DMS 273 treated with DMSO at 0.1 percent for 48 hours (cell line): ENCODE data around the gene RNF151.
"Not testable (repeated sequence)": the region's sequence is repeated elsewhere in the genome, so short reads cannot be mapped to it uniquely, and the experiment has no call there.

Experiments
- DNase-seq: peaks from one replicate; lab custom pipeline; 2025; lab: John Stamatoyannopoulos, UW

Gene RNF151

GRCh38 chr16:1938910-1939309 lies 27.7 kb upstream of the RNF151 start:
- DNase-seq: no peak

- not testable (repeated sequence) for DNase-seq
Measured at GRCh38 chr16:1939833-1940232, 26.8 kb upstream of the RNF151 start.

- no peak for DNase-seq
Measured at GRCh38 chr16:1940273-1941161, 26.1 kb upstream of the RNF151 start.

- no peak for DNase-seq
Measured at GRCh38 chr16:1941162-1942046, 25.3 kb upstream of the RNF151 start.

GRCh38 chr16:1942047-1942809 lies 24.4 kb upstream of the RNF151 start:
- DNase-seq: no peak

- peak; percentile 94 for DNase-seq
Measured at GRCh38 chr16:1942810-1943726, 23.6 kb upstream of the RNF151 start, which contains the start of gene MSRB1. Gene MSRB1, minus strand, starts transcription at chr16:1943199. Its CDS starts 43 bp downstream, at chr16:1943156.

GRCh38 chr16:1944612-1945199 lies 21.9 kb upstream of the RNF151 start:
- no peak for DNase-seq

- no peak for DNase-seq
Measured at GRCh38 chr16:1945559-1946391, 20.9 kb upstream of the RNF151 start.

GRCh38 chr16:1946495-1947368 lies 19.9 kb upstream of the RNF151 start:
- DNase-seq: no peak

GRCh38 chr16:1947369-1947670 lies 19.3 kb upstream of the RNF151 start:
- DNase-seq: no peak

GRCh38 chr16:1949507-1949906 lies 17.1 kb upstream of the RNF151 start:
- no peak for DNase-seq

- DNase-seq: no peak
Measured at GRCh38 chr16:1950047-1950446, 16.6 kb upstream of the RNF151 start.

GRCh38 chr16:1950559-1950958 lies 16.1 kb upstream of the RNF151 start:
- no peak for DNase-seq

GRCh38 chr16:1953734-1954133 lies 12.9 kb upstream of the RNF151 start:
- no peak for DNase-seq

- not testable (repeated sequence) for DNase-seq
Measured at GRCh38 chr16:1957434-1958142, 9.1 kb upstream of the RNF151 start.

- not testable (repeated sequence) for DNase-seq
Measured at GRCh38 chr16:1958143-1958491, 8.5 kb upstream of the RNF151 start.

- no peak for DNase-seq
Measured at GRCh38 chr16:1958715-1959268, 7.9 kb upstream of the RNF151 start.
